Hematopoietic multipotent progenitor cell treated with erythropoietin and hydrocortisone succinate and interleukin-3 and kit ligand, for 4 days (in vitro differentiated cells): Measurements from ENCODE around the gene TAF11L7.
"Not testable (repeated sequence)": the region's sequence is repeated elsewhere in the genome, so short reads cannot be mapped to it uniquely, and the experiment has no call there.

Experiments used
- DNase-seq: peaks from one replicate; pipeline ENCODE4 v3.0.0-alpha.2; 2015

The TAF11L7 gene

DNA sequence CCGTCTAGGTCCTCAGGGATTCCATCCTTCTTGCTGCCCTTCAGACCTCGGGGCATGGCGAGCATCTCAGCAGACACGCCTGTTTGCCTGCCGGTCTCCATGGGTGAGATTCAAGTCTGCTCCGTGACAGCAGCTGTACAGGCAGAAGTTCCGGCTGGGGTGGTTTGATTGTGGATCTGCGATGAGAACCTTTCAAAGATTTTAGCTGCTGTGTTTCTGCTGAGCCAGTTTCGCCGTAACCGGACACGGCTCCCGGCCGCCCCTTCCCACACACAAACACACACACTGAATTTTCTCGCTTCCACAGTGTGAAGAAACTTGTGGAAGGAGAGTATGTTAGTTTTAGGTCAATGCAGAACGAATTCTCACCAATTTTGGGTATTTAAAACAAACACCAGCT is at the start of gene TAF11L7:
Gene TAF11L7 (minus strand): TSS at position 101 of the 400 bp plus-strand sequence.
- not testable (repeated sequence) for DNase-seq

DNA sequence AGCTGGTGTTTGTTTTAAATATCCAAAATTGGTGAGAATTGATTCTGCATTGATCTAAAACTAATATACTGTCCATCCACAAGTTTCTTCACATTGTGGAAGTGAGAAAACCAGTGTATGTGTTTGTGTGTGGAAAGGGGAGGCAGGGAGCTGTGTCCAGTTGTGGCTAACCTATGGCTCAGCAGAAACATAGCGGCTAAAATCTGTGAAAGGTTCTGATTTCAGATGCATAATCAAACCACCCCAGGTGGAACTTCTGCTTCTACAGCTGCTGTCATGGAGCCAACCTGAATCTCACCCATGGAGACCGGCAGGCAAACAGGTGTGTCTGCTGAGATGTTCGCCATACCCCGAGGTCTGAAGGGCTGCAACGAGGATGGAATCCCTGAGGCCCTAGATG is 48.6 kb upstream of the TAF11L7 start, which contains the start of gene TAF11L14:
Gene TAF11L14 (plus strand): TSS at position 301 of the 400 bp plus-strand sequence.
- no peak for DNase-seq

DNA sequence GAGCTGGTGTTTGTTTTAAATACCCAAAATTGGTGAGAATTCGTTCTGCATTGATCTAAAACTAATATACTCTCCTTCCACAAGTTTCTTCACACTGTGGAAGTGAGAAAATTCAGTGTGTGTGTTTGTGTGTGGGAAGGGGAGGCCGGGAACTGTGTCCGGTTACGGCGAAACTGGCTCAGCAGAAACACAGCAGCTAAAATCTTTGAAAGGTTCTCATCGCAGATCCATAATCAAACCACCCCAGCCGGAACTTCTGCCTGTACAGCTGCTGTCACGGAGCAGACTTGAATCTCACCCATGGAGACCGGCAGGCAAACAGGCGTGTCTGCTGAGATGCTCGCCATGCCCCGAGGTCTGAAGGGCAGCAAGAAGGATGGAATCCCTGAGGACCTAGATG is 46.2 kb upstream of the TAF11L7 start, which contains the start of gene TAF11L13:
Gene TAF11L13 (plus strand): TSS at position 301 of the 400 bp plus-strand sequence.
- DNase-seq, result not testable (repeated sequence)

DNA sequence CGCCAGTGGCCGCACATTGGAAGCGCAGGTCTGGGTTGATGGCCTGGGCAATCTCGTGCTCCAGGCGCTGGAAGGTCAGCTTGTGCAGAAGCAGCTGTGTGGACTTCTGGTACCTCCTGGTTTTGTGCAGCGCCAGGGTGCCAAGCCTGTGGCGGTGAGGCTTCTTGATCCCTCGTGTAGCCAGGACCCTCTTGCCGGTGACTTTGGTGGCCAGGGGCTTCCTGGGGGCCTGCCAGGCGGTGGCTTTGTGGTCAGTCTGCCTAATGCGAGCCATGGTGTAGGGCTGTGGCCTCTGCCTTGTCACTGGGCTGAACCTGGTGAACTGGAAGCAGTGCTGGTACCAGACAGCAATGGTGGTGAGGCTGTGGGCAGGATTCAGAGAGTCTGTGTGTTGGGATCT is 40.1 kb upstream of the TAF11L7 start:
- no peak for DNase-seq

DNA sequence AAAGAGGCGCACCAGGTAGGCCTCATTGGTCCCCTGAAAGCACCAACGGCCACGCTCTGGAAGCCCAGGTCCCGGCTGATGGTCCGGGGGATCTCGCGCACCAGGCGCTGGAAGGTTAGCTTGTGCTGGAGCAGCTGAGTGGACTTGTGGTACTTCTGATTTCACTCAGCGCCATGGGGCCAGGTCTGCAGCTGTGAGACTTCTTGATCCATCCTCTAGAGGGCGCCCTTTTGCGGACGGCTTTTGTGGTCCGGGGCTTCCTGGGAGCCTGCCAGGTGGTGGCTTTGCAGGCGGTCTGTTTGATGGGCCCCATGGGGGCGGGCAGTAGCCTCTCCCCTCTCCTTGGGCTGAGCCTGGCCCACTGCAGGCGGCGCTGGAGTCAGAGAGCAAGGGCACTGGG is 35.1 kb upstream of the TAF11L7 start:
- DNase-seq, result no peak

DNA sequence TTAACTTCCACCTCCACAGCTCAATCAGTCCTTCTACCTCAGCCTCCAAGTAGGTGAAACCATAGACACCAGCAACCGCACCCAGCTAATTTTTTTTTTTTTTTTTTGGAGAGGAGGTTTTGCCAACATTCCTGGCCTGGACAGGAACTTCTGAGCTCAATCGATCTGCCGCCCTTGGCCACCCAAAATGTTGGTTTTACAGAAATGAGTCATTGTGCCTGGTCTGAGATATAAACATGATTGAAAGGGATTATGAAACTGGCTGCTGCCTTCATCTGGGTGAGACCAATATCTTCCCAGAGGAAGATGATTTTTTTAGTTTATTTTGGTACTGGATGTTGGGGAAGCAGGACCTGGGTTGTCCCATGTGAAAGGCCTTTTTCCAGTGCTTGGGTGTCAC is 33.8 kb upstream of the TAF11L7 start:
- no peak for DNase-seq

DNA sequence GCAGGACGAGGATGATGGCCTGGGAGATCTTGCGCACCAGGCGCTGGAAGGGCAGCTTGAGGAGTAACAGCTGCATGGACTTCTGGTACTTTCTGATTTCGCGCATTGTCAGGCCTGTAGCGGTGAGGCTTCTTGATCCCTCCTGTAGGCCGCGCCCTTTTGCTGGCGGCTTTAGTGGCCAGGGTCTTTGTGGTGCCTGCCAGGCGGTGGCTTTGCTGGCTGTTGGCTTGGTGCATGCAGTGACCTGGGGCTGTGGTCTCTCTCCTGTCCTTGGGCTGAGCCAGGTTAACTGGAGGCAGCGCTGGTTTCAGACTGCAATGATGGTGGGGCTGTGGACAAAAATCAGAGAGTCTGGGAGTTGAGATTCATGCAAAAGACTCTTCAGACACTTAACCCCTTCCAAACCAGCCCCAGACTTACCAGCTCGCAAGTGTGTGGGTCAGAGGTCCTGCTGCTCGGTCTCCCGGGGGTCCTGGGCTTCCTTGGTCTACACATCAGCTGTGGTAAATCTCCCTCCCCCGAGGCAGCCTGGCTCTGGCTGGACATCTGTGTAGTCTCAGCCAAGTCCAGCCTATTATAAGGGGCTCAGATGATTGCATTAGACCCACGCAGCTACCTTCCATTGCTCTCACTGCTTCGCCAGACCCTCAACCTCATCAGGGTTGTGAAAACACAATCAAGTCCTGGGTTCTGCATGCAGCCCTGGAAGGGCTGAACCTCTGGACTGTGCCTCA is 29.5 kb upstream of the TAF11L7 start:
- no peak for DNase-seq

DNA sequence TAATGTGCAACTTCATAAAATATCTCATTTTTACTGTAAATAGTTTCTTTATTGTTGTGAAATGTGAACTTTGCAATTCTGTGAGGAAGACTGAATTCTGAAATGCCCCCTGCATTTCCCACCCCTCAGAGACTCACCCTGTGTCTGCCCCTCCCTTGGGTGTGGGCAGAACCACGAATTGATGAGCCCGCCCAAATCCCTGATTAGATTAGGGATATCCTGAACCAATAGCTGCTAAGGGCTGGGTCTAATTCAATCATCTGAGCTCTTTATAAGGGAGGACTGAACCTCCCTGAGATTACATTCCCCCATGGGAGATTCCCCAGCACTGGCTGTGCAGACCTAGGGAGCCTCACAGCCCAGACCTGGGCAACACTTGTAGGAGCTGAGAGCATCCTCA is 24.5 kb upstream of the TAF11L7 start, which contains the start of gene TAF11L12:
Gene TAF11L12 (plus strand): TSS at position 301 of the 400 bp plus-strand sequence.
- DNase-seq, result not testable (repeated sequence)

DNA sequence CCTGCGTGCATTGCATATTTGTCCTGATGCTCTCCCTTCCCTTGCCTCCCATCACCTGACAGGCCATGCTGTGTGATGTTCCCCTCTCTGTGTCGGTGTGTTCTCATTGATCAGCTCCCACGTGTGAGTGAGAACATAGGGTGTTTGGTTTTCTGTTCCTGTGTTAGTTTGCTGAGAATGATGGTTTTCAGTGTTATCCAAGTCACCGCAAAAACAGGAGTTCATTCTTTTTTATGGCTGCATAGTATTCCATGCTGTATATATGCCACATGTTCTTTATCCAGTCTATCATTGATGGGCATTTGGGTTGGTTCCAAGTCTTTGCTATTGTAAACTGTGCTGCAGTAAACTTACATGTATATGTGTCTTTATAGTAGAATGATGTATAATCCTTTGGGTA is 21.9 kb upstream of the TAF11L7 start:
- not testable (repeated sequence) for DNase-seq

DNA sequence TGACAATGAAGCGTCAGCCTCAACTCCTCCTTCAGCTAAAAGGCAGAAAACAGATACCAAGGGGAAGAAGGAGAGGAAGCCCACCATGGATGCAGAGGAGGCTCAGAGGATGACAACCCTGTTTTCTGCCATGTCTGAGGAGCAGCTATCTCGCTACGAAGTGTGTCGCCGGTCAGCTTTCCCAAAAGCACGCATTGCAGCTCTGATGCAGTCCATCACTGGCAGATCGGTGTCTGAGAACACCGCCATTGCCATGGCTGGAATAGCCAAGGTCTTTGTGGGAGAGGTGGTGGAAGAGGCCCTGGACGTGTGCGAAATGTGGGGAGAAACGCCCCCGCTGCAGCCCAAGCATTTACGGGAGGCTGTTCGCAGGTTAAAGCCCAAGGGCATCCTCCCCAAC is 19.4 kb upstream of the TAF11L7 start:
- DNase-seq, result no peak

DNA sequence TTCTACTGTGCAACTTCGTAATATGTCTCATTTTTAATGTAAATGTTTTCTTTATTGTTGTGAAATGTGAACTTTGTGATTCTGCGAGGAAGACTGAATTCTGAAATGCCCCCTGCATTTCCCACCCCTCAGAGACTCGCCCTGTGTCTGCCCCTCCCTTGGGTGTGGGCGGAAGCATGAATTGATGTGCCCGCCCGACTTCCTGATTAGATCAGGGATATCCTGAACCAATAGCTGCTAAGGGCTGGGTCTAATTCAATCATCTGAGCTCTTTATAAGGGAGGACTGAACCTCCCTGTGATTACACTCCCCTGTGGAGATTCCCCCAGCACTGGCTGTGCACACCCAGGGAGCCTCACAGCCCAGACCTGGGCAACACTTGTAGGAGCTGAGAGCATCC is 18.3 kb upstream of the TAF11L7 start, which contains the start of gene TAF11L11:
Gene TAF11L11 (plus strand): TSS at position 304 of the 400 bp plus-strand sequence.
- DNase-seq, result not testable (repeated sequence)

DNA sequence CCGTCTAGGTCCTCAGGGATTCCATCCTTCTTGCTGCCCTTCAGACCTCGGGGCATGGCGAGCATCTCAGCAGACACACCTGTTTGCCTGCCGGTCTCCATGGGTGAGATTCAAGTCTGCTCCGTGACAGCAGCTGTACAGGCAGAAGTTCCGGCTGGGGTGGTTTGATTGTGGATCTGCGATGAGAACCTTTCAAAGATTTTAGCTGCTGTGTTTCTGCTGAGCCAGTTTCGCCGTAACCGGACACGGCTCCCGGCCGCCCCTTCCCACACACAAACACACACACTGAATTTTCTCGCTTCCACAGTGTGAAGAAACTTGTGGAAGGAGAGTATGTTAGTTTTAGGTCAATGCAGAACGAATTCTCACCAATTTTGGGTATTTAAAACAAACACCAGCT is 12.2 kb upstream of the TAF11L7 start, which contains the start of gene TAF11L10:
Gene TAF11L10 (minus strand): TSS at position 101 of the 400 bp plus-strand sequence.
- DNase-seq, result not testable (repeated sequence)

DNA sequence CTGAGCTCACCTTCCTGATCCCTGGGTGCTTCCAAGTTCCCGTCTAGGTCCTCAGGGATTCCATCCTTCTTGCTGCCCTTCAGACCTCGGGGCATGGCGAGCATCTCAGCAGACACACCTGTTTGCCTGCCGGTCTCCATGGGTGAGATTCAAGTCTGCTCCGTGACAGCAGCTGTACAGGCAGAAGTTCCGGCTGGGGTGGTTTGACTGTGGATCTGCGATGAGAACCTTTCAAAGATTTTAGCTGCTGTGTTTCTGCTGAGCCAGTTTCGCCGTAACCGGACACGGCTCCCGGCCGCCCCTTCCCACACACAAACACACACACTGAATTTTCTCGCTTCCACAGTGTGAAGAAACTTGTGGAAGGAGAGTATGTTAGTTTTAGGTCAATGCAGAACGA is 8.7 kb upstream of the TAF11L7 start, which contains the start of gene TAF11L9:
Gene TAF11L9 (minus strand): TSS at position 140 of the 400 bp plus-strand sequence.
- DNase-seq, result not testable (repeated sequence)

DNA sequence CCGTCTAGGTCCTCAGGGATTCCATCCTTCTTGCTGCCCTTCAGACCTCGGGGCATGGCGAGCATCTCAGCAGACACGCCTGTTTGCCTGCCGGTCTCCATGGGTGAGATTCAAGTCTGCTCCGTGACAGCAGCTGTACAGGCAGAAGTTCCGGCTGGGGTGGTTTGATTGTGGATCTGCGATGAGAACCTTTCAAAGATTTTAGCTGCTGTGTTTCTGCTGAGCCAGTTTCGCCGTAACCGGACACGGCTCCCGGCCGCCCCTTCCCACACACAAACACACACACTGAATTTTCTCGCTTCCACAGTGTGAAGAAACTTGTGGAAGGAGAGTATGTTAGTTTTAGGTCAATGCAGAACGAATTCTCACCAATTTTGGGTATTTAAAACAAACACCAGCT is 5.3 kb upstream of the TAF11L7 start, which contains the start of gene TAF11L8:
Gene TAF11L8 (minus strand): TSS at position 101 of the 400 bp plus-strand sequence.
- not testable (repeated sequence) for DNase-seq
